HEK293 (cell line): Measurements from ENCODE around the gene DMBT1.

Experiments used
- CTCF ChIA-PET: fragments of 350-600 bp; formaldehyde crosslinking; extraction: SDS; loops from one replicate; lab custom pipeline; 2021; ENCODE audit warnings: antibody characterized with exemption; lab: Yijun Ruan, JAX
- POLR2A ChIA-PET: fragments of 300-600 bp; formaldehyde crosslinking; extraction: SDS; loops from one replicate; lab custom pipeline; 2020; ENCODE audit warnings: antibody characterized with exemption, inconsistent platforms; lab: Yijun Ruan, JAX
- H3K27ac ChIP-seq: fragments of 200-500 bp; sonication (Bioruptor generic); 2 replicates; pipeline ENCODE4 v1.5.1; 2014; ENCODE audit warnings: low read depth, low read length, control low read depth, inconsistent platforms; ENCODE audit errors: extremely low read depth
- H3K36me3 ChIP-seq, 2 experiments: fragments of 200-500 bp in 1 of 2; sonication (Bioruptor generic) in 1 of 2; 1 replicate in 1 of 2; 2 replicates in 1 of 2; pipeline ENCODE4 v1.5.1; 2014 to 2017; ENCODE audit warnings: inconsistent platforms in 2 of 2, low read length in 2 of 2; ENCODE audit not compliant: control insufficient read depth in 2 of 2, insufficient read depth in 1 of 2
- H3K4me1 ChIP-seq: fragments of 200-500 bp; sonication (Bioruptor generic); 2 replicates; pipeline ENCODE4 v1.5.1; 2014; ENCODE audit warnings: mild to moderate bottlenecking, low read length, inconsistent platforms; ENCODE audit not compliant: control insufficient read depth, insufficient read depth
- H3K4me3 ChIP-seq: 2 replicates; pipeline ENCODE4 v1.5.1; 2011; ENCODE audit warnings: low read depth, mild to moderate bottlenecking, control low read depth, low read length, moderate library complexity
- H3K9me3 ChIP-seq: fragments of 200-500 bp; sonication (Bioruptor generic); 2 replicates; pipeline ENCODE4 v1.5.1; 2014; ENCODE audit warnings: low read depth, low read length, inconsistent platforms; ENCODE audit not compliant: control insufficient read depth, insufficient read depth
- BCL11A ChIP-seq: fragments of 450-650 bp; formaldehyde crosslinking; IDR thresholded peaks from 2 replicates; pipeline ENCODE4 v1.5.1; 2016; ENCODE audit warnings: low read depth, missing biosample characterization, missing genetic modification characterization
- BCL11B ChIP-seq: fragments of 450-650 bp; formaldehyde crosslinking; IDR thresholded peaks from 2 replicates; pipeline ENCODE4 v1.5.1; 2016; ENCODE audit warnings: low read depth, missing biosample characterization, missing genetic modification characterization
- GFI1B ChIP-seq: fragments of 450-650 bp; formaldehyde crosslinking; IDR thresholded peaks from 2 replicates; pipeline ENCODE4 v1.5.1; 2016; ENCODE audit warnings: missing biosample characterization, missing genetic modification characterization
- MYNN ChIP-seq: fragments of 450-650 bp; formaldehyde crosslinking; IDR thresholded peaks from 2 replicates; pipeline ENCODE4 v1.5.1; 2016; ENCODE audit warnings: missing biosample characterization, missing genetic modification characterization, borderline replicate concordance
- SP2 ChIP-seq: fragments of 450-650 bp; formaldehyde crosslinking; IDR thresholded peaks from 2 replicates; pipeline ENCODE4 v1.5.1; 2016; ENCODE audit warnings: missing biosample characterization, missing genetic modification characterization
- ZBTB20 ChIP-seq: fragments of 450-650 bp; formaldehyde crosslinking; IDR thresholded peaks from 2 replicates; pipeline ENCODE4 v1.5.1; 2016; ENCODE audit warnings: missing biosample characterization, missing genetic modification characterization
- ZEB2 ChIP-seq: fragments of 450-650 bp; formaldehyde crosslinking; IDR thresholded peaks from 2 replicates; pipeline ENCODE4 v1.5.1; 2016; ENCODE audit warnings: missing biosample characterization, missing genetic modification characterization
- ZIC2 ChIP-seq: fragments of 450-650 bp; formaldehyde crosslinking; IDR thresholded peaks from 2 replicates; pipeline ENCODE4 v1.5.1; 2016; ENCODE audit warnings: missing biosample characterization, missing genetic modification characterization
- ZNF184 ChIP-seq: fragments of 450-650 bp; IDR thresholded peaks from 2 replicates; pipeline ENCODE4 v1.5.1; 2018; ENCODE audit warnings: missing biosample characterization, mild to moderate bottlenecking, missing genetic modification characterization
- ZNF211 ChIP-seq: fragments of 450-650 bp; formaldehyde crosslinking; IDR thresholded peaks from 2 replicates; pipeline ENCODE4 v1.5.1; 2016; ENCODE audit warnings: low read depth, missing biosample characterization, missing genetic modification characterization
- ZNF24 ChIP-seq: fragments of 450-650 bp; formaldehyde crosslinking; IDR thresholded peaks from 2 replicates; pipeline ENCODE4 v1.5.1; 2016; ENCODE audit warnings: missing biosample characterization, missing genetic modification characterization
- ZNF394 ChIP-seq: fragments of 450-650 bp; formaldehyde crosslinking; IDR thresholded peaks from 2 replicates; pipeline ENCODE4 v1.5.1; 2016; ENCODE audit warnings: missing biosample characterization, missing genetic modification characterization, mild to moderate bottlenecking, moderate library complexity, borderline replicate concordance
- ZNF433 ChIP-seq: fragments of 450-650 bp; formaldehyde crosslinking; IDR thresholded peaks from 2 replicates; pipeline ENCODE4 v1.5.1; 2016; ENCODE audit warnings: missing biosample characterization, missing genetic modification characterization, low read depth
- ZNF600 ChIP-seq: fragments of 450-650 bp; formaldehyde crosslinking; IDR thresholded peaks from 2 replicates; pipeline ENCODE4 v1.5.1; 2016; ENCODE audit warnings: missing biosample characterization, missing genetic modification characterization
- ZNF623 ChIP-seq: fragments of 450-650 bp; formaldehyde crosslinking; IDR thresholded peaks from 2 replicates; pipeline ENCODE4 v1.5.1; 2016; ENCODE audit warnings: missing biosample characterization, missing genetic modification characterization
- ZNF664 ChIP-seq: fragments of 450-650 bp; formaldehyde crosslinking; IDR thresholded peaks from 2 replicates; pipeline ENCODE4 v1.5.1; 2016; ENCODE audit warnings: missing biosample characterization, missing genetic modification characterization
- TF ChIP-seq, protein P1 (sequence below): fragments of 450-650 bp; formaldehyde crosslinking; IDR thresholded peaks from 2 replicates; pipeline ENCODE4 v1.5.1; 2016; ENCODE audit warnings: missing biosample characterization, missing genetic modification characterization, borderline replicate concordance
- TF ChIP-seq, protein P2 (sequence below): fragments of 450-650 bp; formaldehyde crosslinking; IDR thresholded peaks from 2 replicates; pipeline ENCODE4 v1.5.1; 2017; ENCODE audit warnings: missing biosample characterization, mild to moderate bottlenecking, missing genetic modification characterization, moderate library complexity
- TF ChIP-seq, protein P3 (sequence below): fragments of 450-650 bp; formaldehyde crosslinking; IDR thresholded peaks from 2 replicates; pipeline ENCODE4 v1.5.1; 2016; ENCODE audit warnings: missing biosample characterization, missing genetic modification characterization
- TF ChIP-seq, protein P4 (sequence below): fragments of 450-650 bp; formaldehyde crosslinking; IDR thresholded peaks from 2 replicates; pipeline ENCODE4 v1.5.1; 2016; ENCODE audit warnings: missing biosample characterization, missing genetic modification characterization
- TF ChIP-seq, protein P5 (sequence below): fragments of 450-650 bp; formaldehyde crosslinking; IDR thresholded peaks from 2 replicates; pipeline ENCODE4 v1.5.1; 2016; ENCODE audit warnings: missing biosample characterization, missing genetic modification characterization, low read depth

DMBT1 gene

DNA sequence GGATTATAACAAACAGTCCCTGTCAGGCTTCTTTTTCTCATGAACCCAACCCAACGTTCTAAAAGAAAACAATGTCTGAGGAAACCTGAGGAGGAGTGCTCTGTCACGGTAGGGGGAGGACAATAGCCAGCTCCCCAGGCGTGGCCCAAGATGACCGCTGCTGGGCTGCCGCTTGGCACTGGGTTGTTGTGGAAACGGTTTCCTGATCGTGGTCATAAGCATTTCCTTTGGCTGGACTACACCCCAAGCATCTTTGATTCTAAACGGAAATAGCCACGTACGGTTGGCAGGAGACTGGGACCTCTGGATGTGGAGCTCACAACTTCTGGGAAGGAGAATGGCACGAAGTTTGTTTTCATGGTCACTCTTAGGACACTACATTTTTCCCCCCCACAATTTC lies 30.4 kb upstream of the DMBT1 start (continued):
- TF ChIP-seq, protein P1, sequence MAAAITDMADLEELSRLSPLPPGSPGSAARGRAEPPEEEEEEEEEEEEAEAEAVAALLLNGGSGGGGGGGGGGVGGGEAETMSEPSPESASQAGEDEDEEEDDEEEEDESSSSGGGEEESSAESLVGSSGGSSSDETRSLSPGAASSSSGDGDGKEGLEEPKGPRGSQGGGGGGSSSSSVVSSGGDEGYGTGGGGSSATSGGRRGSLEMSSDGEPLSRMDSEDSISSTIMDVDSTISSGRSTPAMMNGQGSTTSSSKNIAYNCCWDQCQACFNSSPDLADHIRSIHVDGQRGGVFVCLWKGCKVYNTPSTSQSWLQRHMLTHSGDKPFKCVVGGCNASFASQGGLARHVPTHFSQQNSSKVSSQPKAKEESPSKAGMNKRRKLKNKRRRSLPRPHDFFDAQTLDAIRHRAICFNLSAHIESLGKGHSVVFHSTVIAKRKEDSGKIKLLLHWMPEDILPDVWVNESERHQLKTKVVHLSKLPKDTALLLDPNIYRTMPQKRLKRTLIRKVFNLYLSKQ (tag by site-specific recombination) = no peak

DNA sequence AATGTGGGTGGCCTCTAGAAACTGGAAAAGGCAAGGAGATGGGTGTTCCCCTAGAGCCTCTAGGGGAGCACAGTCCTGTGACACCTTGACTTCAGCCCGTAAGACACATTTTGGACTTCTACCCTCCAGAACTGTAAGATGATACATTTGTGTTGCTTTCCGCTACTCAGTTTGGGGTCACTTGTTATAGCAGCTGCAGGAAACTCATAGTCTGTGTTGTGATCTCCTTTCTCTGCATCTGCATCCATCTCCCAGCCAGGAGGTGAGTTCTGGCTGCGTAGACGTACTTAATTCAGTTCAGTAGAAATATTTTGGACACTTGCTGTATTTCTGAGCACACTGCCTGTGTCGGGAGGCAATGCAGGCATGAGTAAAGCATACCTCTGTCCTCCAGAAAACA lies 29.3 kb upstream of the DMBT1 start:
- POLR2A ChIA-PET = no interaction called here
- H3K4me3 ChIP-seq = no peak overlapping the region
- H3K27ac ChIP-seq = no peak overlapping the region
- no peaks in the 10 kb centered on the region for H3K9me3 ChIP-seq
- TF ChIP-seq ZBTB20 (tag by site-specific recombination) (no peak), MYNN (tag by site-specific recombination) (no peak), ZNF394 (no peak)
- H3K36me3 ChIP-seq = no peaks in the 10 kb centered on the region
- CTCF ChIA-PET = interaction anchor here (0.6 kb wide), 1 partner anchor 118 kb away, joined by 3 read pairs; no protein-coding TSS in a partner anchor
- no peaks in the 10 kb centered on the region for H3K4me1 ChIP-seq

DNA sequence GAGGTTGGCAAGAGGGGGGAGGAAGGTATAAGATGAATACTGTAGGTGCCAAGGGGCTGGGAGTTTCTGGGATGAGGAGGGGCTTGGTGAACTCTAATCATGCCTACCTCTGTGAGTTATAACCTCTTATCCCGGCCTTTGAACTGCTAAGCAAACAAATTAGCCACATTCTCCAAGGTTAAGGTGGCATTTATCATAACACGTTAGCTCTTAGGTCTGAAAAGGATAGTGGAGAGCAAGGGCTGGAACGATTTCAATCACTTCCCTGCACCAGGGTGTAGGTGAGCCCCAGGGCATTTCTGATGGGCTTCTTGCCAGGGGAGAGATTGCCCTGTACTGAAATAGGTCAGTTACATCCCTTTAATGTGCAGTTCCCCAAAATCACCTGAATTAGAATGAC lies 28.6 kb upstream of the DMBT1 start:
- Histone ChIP-seq H3K27ac (no peak overlapping the region), H3K9me3 (no peaks in the 10 kb centered on the region), H3K36me3 (no peaks in the 10 kb centered on the region), H3K4me1 (no peaks in the 10 kb centered on the region), H3K4me3 (no peak overlapping the region)
- ChIA-PET CTCF (interaction anchor here (0.6 kb wide), 1 partner anchor 117 kb away, joined by 3 read pairs; no protein-coding TSS in a partner anchor), POLR2A (no interaction called here)
- TF ChIP-seq ZNF600 (tag by site-specific recombination) (no peak), ZNF184 (no peak), ZNF433 (tag by site-specific recombination) (no peak)
- TF ChIP-seq, all 188 proteins: peak for 0

DNA sequence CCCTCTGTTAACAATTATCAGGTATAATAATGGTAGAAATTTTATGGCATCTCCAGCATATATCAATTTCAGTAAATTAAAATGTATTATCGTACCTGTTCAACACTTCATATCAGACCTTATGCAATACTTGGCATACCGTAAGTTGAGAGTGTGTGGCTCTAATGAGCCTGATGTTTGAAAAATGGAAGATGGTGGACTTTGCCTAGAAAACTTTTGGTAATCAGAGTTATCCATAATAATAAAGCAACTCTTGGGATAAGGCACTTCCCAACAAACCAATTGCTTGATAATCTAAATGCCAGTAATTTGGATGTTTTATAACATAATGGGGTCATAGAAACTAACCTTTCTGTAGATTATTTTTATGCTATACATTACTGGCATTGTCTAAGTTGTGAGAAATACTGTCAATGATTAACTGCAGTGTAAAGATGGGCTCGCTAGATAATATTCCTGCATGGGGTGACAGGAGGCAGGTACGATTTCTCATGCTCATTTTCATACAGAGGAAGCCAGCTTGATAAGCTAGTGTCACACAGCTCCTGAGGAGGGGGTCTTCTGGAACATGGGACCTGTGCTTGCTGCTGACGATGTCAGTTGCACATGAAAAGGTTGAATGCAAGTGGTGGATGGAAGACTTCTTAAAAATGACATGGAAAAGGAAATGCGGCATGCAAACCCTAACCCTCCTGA lies 27.8 kb upstream of the DMBT1 start:
- Histone ChIP-seq H3K9me3 (no peaks in the 10 kb centered on the region), H3K27ac (no peak overlapping the region), H3K4me1 (no peaks in the 10 kb centered on the region)
- ChIA-PET CTCF (no interaction called here), POLR2A (no interaction called here)
- TF ChIP-seq ZEB2 (tag by site-specific recombination) (no peak), BCL11B (no peak), ZNF664 (tag by site-specific recombination) (no peak), GFI1B (tag by site-specific recombination) (no peak), ZIC2 (tag by site-specific recombination) (no peak), ZNF211 (tag by site-specific recombination) (no peak), BCL11A (no peak), SP2 (tag by site-specific recombination) (no peak), ZNF623 (no peak), ZNF24 (tag by site-specific recombination) (no peak)
- TF ChIP-seq, protein P2, sequence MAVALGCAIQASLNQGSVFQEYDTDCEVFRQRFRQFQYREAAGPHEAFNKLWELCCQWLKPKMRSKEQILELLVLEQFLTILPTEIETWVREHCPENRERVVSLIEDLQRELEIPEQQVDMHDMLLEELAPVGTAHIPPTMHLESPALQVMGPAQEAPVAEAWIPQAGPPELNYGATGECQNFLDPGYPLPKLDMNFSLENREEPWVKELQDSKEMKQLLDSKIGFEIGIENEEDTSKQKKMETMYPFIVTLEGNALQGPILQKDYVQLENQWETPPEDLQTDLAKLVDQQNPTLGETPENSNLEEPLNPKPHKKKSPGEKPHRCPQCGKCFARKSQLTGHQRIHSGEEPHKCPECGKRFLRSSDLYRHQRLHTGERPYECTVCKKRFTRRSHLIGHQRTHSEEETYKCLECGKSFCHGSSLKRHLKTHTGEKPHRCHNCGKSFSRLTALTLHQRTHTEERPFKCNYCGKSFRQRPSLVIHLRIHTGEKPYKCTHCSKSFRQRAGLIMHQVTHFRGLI = no peak
- TF ChIP-seq, protein P3, sequence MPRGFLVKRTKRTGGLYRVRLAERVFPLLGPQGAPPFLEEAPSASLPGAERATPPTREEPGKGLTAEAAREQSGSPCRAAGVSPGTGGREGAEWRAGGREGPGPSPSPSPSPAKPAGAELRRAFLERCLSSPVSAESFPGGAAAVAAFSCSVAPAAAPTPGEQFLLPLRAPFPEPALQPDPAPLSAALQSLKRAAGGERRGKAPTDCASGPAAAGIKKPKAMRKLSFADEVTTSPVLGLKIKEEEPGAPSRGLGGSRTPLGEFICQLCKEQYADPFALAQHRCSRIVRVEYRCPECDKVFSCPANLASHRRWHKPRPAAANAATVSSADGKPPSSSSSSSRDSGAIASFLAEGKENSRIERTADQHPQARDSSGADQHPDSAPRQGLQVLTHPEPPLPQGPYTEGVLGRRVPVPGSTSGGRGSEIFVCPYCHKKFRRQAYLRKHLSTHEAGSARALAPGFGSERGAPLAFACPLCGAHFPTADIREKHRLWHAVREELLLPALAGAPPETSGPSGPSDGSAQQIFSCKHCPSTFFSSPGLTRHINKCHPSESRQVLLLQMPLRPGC = no peak
- TF ChIP-seq, protein P4, sequence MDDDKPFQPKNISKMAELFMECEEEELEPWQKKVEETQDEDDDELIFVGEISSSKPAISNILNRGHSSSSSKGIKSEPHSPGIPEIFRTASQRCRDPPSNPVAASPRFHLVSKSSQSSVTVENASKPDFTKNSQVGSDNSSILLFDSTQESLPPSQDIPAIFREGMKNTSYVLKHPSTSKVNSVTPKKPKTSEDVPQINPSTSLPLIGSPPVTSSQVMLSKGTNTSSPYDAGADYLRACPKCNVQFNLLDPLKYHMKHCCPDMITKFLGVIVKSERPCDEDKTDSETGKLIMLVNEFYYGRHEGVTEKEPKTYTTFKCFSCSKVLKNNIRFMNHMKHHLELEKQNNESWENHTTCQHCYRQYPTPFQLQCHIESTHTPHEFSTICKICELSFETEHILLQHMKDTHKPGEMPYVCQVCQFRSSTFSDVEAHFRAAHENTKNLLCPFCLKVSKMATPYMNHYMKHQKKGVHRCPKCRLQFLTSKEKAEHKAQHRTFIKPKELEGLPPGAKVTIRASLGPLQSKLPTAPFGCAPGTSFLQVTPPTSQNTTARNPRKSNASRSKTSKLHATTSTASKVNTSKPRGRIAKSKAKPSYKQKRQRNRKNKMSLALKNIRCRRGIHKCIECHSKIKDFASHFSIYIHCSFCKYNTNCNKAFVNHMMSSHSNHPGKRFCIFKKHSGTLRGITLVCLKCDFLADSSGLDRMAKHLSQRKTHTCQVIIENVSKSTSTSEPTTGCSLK (tag by site-specific recombination) = no peak
- TF ChIP-seq, protein P5, sequence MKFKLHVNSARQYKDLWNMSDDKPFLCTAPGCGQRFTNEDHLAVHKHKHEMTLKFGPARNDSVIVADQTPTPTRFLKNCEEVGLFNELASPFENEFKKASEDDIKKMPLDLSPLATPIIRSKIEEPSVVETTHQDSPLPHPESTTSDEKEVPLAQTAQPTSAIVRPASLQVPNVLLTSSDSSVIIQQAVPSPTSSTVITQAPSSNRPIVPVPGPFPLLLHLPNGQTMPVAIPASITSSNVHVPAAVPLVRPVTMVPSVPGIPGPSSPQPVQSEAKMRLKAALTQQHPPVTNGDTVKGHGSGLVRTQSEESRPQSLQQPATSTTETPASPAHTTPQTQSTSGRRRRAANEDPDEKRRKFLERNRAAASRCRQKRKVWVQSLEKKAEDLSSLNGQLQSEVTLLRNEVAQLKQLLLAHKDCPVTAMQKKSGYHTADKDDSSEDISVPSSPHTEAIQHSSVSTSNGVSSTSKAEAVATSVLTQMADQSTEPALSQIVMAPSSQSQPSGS (tag by site-specific recombination) = no peak
- TF ChIP-seq, all 188 proteins: peak for 0
- Histone ChIP-seq H3K36me3 (no peaks in the 10 kb centered on the region), H3K4me3 (no peak overlapping the region)
